Suppressor macrophage treated with lipopolysaccharide for 4 hours (primary cell): ENCODE results near the gene ITPKC.
"Not testable (repeated sequence)": the region's sequence is repeated elsewhere in the genome, so short reads cannot be mapped to it uniquely, and the experiment has no call there.

Experiments used
- DNase-seq: peaks from one replicate; pipeline ENCODE4 v3.0.0-alpha.2; 2020

ITPKC gene

DNA sequence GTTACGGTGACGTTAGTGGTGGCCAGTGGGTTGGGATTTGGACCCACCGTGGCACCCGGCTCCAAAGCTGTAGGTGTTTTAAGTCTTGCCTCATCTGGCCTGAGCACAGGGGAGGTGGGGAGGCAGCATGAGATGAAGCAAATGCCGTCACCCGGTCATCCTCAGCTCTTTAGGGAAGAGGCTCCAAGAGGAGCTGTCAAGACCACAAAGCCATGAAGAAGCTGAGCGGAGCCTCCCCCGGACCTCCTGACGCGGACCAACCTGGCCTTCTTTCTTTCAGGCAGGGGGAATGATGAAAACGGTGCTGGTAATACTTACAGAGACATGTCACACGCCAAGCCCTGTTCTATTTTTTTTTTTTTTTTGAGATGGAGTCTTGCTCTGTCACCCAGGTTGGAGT lies 26.0 kb downstream of the ITPKC start:
- DNase-seq: no peak

DNA sequence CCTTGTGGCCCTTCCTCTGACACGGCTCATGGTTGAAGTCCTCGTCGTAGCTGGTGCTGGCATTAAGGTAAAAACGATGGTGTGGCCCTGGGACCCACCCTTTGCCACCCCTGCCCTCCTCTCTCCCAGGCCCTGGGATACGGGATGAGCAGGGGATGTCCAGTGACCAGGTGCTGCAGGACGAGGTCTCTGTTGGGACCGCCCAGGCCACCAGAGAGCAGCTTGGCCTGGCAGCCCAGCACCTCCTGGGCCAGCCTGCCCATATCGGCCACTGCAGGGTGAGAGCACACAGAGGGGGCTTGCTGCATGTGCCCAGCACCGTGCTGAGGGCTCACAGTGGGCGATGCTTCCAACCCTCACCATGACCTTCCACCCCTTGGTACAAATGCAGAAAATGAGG lies 27.0 kb downstream of the ITPKC start:
- DNase-seq: no peak

DNA sequence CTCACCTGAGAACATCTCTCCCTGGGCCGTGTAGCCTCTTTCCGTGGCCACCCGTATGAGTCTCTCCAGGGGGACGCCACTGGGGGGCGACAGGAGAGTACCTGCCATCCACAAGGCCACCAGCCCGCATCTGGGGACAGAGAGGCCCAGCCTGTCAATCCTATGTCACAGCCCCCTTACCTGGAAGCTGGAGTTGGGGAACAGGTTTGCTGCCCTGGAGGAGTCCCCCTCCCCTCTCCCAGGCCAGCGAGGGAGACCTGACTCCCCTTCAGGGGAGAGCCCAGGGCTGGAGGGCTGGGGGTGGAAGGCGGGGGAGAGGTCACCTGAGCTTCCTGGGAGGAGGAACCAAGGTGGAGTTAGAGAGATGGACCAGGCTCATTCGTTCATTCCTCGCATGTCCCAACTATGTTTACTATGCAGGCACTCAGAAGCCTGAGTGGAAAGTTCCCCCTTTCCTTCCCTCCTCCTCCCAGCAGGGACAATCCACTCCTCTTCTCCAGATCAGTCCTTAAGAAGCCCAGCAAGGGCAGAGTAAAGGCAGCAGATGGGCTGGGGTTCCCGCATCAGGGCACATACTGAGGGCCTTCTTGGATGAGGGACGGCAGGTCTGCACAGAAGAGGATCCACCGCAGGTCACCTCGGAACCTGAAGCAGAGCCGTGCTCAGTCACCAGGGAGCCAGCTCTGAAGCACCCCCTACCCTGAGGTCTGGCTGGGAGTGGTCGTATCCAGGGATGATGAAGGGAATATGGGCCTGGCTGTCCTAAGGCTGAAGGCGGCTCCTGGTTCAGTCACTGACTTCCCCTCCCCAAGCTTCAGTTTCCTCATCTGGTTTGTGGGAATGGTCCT lies 27.9 kb downstream of the ITPKC start:
- DNase-seq: no peak

DNA sequence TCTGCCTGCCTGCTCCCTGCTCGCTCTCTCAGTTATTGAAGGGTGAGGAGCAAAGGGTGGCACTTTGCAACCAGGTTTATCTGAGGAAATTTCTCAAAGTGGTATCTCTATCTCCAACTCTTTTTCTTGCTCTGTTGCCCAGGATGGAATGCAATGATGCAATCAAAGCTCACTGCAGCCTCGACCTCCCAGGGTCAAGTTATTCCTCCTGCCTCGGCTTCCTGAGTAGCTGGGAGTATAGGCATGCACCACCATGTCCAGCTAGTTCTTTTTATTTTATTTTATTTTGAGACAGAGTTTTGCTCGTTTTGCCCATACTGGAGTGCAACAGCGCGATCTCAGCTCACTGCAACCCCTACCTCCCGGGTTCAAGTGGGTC lies 28.5 kb downstream of the ITPKC start:
- DNase-seq: no peak

DNA sequence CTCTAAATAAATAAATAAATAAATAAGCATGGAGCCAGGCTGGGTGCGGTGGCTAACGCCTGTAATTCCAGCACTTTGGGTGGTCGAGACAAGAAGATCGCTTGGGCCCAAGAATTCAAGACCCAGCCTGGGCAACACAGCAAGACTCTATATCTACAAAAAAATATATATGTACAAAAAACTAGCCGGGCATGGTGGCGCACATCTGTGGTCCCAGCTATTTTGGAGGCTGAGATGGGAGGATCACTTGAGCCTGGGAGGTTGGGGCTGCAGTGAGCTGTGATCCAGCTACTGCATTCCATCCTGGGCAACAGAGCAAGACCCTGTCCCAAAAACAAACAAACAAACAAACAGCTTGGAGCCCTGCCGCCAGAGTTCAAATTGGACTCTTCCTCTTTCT lies 30.6 kb downstream of the ITPKC start:
- no peak for DNase-seq

DNA sequence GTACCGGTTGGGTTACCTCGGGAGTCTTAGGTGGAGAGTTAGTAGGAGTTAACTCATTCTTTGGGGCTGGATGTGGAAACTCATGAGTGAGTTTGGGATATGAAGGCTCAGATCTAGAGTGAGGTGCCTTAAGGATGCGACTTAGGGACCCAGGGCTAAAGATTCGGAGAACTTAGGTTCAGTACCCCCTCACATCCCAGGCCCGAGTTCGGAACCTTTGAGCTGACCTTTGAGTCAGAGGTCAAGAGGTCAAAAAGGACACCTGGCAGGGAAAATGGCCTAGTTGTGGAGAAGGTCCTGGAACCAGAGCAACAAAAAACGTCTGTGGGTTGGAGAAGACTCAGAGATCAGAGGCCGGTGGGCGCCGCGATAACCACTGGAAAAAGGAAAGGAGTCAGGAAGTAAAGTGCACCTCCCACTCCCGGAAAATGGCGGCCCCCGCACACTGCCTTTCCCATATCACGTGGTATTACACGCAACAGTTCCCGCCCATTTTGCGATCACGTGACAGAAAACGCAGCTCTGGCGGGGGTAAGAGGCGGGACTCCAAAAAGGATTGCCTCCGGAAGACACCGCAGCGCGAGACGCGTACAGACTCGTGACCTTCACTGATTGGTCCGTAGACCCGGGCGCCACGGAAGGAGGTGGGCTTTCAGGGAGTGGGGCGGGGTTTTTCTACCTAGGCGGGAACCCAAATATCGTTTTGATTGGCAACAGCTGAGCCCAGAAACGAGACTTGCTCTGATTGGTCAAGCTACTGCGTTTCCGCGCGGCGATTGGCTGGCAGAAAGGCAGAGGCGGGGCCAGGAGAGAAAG lies 33.4 kb downstream of the ITPKC start, which contains the start of gene ACTMAP:
TSS of gene ACTMAP (minus strand) at position 420 of the 816 bp plus-strand sequence. CDS start 674 bp downstream, outside the sequence.
- peak; percentile 100 for DNase-seq

DNA sequence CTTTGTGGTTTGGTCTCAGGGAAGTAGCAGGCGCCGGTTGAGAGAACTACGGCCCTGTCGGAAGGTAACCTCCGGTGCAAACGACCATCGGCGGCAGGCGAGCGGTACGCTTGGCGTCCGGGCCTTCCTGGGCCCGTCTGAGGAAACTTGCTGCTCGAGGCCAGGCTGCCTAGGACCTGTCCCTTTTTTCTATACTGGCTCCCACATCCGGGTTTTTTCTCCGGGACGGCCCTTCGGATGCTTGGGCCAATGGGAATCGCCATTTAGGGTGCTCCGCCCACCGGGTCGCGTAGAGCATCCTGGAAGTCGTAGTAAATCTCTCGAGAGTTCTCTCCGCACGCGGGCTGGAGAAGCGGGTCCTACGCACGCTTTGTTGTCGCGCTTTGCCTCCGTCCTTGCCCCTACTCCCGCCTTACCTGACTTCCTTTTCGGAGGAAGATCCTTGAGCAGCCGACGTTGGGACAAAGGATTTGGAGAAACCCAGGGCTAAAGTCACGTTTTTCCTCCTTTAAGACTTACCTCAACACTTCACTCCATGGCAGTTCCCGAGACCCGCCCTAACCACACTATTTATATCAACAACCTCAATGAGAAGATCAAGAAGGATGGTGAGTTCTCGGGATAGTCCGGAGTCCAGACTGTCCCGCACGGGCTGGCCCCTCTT lies 34.1 kb downstream of the ITPKC start, which contains the start of gene SNRPA:
TSS of gene SNRPA (plus strand) at position 330 of the 664 bp plus-strand sequence. CDS start at position 536, 206 bp downstream.
- DNase-seq: peak; percentile 99

DNA sequence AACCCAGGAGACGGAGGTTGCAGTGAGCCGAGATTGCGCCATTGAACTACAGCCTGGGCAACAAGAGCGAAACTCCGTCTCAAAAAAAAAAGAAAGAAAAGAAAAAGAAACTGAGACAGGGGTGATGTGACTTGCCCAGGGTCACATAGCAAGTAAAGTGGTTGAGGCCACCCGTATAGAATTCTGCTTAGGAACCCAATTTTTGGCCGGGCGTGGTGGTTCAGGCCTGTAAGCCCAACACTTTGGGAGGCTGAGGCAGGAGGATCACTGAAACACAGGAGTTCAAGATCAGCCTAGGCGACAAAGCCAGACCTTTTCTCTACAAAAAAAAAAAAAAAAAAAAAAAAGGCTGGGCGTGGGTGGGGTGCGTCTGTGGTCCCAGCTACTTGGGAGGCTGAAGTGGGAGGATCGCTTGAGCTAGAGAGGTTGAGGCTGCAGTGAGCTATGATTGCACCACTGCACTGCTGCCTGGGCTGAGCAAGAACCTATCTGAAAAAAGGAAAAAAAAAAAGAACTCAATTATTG lies 35.4 kb downstream of the ITPKC start:
- peak; percentile 55 for DNase-seq

DNA sequence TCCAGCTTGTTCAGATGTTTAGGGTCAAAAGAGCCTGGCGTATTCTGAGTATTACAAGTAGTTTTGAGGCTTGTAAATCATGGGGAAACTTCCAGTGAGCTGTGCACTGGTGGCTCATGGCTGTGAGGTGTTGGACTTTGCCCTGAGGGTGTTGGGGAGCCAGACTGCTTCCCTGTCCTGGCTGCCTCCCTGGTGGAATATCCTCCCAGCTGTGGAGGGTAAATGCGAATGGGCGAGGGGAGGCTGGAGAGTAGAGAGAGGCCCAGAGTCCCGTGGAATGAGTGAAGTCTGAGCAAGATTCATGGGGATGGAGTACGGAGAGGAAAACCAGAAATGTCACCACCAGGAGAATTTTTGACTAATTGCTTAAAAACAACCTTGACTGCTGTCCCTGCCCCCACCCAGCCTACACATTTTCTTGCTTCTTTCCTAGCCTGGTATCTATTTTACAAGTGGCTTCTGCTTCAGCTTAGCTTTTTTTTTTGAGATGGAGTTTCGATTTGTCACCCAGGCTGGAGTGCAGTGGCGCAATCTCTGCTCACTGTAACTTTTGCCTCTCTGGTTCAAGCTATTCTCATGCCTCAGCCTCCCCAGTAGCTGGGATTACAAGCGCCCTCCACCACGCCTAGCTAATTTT lies 37.8 kb downstream of the ITPKC start:
- peak; percentile 86 for DNase-seq

DNA sequence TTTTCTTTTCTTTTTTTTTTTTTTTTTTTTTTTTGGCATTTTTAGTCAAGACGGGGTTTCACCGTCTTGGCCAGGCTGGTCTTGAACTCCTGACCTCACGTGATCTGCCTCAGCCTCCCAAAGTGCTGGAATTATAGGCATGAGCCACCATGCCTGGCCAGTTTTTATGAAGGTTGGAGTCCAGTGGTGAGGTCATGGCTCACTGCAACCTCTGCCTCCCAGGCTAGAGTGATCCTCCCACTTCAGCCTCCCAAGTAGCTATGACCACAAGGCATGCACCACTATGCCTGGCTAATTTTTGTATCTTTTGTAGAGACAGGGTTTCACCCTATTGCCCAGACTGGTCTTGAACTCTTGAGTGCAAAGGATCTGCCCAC lies 38.3 kb downstream of the ITPKC start:
- DNase-seq: no peak

DNA sequence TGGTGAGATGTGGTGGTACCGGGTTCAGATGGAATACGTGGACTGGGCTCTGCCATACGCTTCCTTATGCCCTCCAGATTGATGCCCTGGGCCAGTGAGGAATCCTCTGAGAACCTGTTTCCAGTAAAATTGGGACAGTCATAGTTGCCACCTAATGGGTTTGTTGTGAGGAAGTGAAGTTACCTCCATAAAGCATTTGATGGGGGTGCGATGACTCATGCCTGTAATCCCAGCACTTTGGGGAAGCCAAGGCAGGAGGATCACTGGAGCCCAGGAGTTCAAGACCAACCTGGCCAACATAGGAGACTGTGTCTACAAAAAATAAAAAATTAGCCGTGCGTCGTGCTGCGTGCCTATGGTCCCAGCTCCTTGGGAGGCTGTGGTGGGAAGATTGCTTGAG lies 38.9 kb downstream of the ITPKC start:
- no peak for DNase-seq

DNA sequence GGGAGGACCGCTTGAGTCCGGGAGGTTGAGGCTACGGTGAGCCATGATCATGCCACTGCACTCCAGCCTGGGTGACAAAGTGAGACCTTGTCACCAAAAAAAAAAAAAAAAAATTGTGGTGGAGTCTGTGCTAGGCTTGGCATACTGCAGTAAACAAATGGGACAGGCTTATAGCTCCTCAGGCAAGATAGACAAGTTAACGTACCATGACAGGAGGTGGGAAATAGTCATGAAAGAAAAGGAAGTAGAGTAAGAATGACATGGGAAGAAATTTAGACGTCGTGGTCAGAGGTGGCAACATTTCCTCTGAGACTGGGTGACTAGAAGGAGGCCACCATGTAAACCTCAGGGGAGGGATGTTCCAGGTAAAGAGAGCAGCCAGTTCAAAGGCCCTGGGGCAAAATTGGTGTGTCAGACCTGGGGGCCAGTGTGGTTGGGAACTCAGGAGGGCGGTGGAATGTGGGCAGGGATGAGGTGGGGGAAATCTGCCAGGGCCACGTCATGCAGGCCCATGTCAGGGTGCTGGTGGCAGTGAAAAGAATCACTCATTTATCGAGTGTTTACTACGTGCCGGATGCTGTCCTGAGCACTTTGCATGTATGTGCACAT lies 39.7 kb downstream of the ITPKC start:
- no peak for DNase-seq

DNA sequence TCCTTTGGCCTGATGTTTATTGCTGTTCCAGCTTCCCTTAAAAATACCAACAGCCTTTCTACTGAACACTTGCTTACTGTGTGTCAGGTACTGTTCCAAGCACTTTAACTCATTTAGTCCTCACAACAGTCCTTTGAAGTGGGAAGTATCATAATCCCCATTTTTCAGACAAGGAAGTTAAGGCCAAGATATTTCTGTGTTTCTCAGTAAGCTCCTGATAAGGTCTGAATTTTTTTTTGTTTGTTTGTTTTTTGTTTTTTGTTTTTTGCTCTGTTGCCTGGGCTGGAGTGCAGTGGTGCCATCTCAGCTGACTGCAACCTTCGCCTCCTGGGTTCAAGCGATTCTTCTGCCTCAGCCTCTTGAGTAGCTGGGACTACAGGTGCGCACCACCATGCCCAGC lies 41.6 kb downstream of the ITPKC start:
- no peak for DNase-seq

DNA sequence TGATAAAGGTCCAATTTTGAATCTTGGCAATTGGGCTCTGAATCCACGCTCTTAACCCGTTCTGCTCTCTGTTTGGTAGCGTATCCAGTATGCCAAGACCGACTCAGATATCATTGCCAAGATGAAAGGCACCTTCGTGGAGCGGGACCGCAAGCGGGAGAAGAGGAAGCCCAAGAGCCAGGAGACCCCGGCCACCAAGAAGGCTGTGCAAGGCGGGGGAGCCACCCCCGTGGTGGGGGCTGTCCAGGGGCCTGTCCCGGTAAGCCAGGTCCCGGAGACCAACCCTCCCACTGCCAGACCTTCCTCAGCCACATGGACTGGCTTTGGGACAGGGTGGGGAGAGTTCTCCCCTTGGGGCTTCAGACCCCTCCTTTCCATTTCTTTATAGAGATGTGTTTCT lies 42.4 kb downstream of the ITPKC start:
- no peak for DNase-seq

DNA sequence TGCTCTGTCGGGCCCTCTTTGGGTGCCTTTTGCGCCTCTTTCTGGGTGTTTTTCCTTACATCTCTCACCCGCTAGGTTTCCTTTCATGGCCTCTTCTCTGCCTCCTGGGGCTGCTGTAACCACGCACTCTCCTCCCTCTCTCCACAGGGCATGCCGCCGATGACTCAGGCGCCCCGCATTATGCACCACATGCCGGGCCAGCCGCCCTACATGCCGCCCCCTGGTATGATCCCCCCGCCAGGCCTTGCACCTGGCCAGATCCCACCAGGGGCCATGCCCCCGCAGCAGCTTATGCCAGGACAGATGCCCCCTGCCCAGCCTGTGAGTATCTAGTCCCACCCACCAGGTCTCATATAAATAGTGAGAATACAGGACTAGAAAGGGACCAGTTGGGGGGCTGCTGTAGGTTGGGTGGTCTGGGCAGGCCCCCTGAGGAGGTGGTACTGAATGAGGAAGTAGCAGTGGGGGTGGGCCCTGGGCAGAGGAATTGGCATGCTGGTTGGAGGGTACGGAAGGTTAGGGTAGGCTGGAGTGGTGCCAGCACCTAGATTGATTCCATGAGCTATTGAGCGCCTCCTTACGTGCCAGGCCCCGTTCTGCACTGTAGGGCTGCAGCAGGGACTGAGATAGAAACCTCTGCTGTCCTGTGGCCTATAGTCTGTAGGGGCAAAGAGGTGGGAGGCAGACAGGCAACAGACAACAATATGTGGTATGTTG lies 46.0 kb downstream of the ITPKC start:
- DNase-seq: no peak

DNA sequence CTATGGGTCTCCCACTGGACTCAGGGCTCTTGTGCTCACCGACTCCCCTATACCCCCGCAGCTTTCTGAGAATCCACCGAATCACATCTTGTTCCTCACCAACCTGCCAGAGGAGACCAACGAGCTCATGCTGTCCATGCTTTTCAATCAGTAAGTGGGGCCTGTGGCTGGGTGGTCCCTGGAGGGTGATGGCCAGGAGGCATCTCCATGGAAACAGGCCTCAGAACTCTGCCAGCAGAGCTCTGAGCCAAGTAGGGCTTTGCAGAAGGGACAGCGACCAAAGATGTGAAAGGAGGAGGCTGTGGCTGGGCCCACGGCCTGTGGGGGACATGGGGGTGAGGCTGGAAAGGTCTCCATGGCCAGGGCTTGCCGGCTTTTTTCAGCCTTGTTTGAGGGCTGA lies 46.6 kb downstream of the ITPKC start:
- no peak for DNase-seq

DNA sequence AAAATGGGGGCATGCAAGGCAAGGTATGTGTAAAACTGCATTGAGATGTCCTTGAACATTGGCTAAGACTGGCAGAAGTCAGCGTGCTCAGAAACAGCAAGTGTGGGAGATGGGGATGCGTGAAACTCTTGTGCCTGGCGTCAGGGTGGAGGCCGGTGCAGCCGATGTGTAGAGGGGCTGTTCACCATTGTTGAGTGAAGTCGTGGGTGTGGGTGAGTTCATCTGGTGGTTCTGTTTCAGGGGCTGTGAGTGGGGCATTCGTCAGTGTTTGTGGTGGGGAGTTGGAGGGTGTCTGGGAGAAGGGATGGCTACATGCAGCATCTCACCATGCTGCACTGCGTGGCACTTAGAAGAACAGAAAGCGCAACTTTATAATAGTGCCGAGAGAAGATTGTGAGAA lies 47.1 kb downstream of the ITPKC start:
- no peak for DNase-seq

DNA sequence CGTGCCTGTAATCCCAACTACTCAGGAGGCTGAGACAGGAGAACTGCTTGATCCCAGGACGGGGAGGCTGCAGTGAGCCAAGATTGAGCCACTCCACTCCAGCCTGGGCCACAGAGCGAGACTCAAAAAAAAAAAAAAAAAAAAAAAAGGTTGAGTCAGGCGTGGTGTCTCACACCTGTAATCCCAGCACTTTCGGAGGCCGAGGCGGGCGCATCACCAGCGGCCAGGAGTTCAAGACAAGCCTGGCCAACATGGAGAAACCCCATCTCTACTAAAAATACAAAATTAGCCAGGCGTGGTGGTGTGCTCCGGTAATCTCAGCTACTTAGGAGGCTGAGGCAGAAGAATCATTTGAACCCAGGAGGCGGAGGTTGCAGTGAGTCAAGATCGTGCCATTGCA lies 49.5 kb downstream of the ITPKC start:
- DNase-seq: not testable (repeated sequence)

DNA sequence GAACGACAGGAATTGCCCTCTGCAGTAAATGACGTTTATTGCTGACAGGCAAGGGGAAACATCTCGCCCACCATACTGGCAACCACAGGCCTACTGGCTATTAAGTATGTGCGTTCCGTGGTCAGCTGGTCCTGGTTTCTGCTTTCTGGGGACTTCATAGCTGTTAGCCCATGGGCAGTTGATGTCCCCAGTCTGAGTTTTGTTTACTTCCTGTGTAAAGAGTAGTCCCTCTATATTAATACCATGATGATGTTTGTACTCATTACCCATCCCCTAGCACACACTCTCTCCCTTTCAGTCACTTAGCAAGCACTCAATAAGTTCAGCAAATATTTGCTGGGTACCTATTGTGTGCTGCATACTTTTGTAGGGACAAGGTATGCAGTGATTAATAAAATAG lies 52.0 kb downstream of the ITPKC start:
- peak; percentile 31 for DNase-seq

DNA sequence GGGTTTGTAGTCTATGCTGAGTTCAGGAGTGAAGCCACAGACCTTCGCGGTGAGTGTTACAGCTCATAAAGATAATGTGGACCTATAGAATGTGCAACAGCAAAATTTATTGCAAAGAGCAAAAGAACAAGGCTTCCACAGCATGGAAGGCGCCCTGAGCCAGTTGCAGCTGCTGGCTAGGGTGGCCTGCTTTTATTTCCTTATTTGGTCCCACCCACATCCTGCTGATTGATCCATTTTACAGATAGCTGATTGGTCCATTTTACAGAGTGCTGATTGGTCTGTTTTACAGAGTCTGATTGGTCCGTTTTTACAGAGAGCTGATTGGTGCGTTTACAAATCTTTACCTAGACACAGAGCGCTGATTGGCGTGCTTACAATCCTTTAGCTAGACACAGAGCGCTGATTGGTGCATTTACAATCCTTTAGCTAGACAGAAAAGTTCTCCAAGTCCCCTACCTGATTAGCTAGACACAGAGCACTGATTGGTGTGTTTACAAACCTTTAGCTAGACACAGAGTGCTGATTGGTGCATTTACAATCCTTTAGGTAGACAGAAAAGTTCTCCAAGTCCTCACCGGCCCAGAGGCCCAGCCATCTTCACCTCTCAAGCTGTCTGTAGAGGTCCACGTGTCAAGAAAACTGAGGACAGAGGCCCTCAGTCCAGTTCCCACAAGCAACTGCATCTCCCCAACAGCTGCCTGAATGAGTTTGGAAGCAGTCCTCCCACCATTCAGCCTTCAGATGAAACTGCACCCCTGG lies 54.4 kb downstream of the ITPKC start:
- DNase-seq: not testable (repeated sequence)
